GM19397 (cell line): ENCODE results near the gene BARD1.
"Not testable (repeated sequence)": the region's sequence is repeated elsewhere in the genome, so short reads cannot be mapped to it uniquely, and the experiment has no call there.

Experiments used
- ATAC-seq: cut with Tn5 transposase; IDR thresholded peaks from one replicate; pipeline ENCODE4 v1.9.1; 2021; ENCODE audit warnings: mild to moderate bottlenecking, moderate library complexity; ENCODE audit not compliant: unreplicated experiment

BARD1 gene

DNA sequence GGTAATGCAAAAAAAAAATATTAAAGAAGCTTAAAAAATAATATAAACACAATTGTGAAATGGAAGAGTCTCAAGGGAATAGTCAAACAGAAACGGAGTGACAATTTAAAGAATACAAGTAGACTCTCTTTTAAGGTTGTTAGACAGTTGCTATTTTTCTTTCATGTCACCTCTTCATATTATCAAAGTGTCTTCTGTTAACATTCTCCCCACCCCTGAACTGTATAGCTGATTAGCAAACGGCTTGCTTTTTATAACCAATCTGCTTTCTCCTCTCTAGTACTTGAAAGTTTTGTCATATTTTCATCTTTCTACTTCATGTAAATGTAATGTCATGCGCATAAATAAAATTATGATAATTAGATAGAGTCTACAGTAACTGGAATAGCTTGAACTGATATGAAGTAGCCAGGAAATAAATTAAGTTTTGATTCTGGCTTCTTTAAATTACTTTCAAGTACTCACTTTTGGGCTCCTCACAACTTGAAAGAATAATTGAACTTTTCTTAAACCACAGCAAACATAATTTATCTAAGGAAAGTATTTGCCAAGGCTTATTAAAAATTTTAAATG is 37.0 kb downstream of the BARD1 start:
- no peak for ATAC-seq

DNA sequence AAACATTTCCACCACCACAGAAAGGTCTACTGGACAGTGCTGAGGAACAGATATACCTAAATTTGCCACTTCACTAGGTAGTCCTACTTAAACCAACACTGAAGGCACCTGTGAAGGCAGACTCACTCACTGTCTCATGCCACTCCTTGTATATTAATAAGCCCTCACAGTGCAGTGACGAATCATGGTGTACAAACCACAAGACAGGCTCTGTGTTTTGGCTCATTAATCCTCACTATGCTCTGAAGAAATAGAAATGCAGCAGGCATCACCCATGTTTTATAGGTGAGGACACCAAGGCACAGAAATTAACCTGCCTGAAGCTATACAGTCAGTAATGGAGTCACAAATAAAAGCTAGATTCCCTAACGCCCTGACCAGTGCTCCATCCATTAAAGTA is 44.3 kb downstream of the BARD1 start:
- ATAC-seq, result no peak

DNA sequence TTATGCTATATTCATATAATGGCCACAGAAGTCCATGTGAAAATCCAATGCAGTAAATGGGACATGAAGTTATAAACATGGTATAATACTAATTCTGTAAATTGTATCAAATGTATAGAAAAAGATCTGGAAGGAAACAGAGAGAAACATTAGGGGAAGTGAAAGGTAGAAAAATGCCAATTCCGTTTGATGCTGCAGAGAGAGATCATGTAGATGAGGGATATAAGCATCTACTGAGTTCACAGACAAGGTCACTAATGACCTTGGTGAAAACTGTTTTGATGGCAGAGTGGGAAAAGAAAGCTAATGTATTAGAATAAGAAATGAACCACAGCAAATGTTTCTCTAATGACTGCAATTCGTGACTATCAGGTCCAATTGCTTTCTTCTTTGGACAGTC is 56.0 kb downstream of the BARD1 start:
- no peak for ATAC-seq

DNA sequence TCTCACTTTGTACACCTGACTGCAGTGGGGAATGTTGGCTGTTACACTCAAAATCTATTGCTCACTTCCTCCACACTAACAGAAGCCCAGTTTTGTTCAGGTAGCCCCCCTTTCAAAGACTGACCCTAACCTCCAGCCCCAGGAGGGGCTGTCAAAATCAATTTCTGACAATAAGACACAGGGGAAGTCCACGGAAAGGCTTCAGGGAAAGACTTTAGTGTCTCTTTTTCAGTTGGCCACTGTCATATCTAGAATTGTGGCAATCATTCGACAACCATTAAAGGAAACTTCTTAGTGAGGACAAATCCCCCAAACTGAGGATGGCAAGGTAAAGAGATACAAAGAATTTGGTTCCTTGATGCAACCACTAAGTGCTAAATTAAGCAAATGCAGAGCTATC is 59.0 kb downstream of the BARD1 start:
- ATAC-seq, result no peak

DNA sequence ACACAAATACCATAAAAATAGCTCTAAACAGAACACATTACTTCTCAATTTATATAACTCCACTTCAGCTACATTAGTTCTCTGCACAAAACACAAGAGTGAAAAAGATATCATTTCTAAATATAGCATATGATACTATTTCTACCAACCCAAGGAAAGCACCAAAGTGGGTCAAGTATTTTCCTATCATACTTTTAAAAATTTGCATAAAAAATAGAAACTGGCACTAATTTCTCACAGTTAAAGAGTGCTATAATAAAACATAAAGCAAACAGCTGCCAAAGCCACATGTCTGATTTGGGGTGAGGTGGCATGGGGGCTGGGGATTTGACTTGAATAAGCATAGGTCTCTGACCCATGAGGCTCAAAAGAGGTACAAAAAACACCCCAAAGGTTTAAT is 61.5 kb downstream of the BARD1 start:
- no peak for ATAC-seq

DNA sequence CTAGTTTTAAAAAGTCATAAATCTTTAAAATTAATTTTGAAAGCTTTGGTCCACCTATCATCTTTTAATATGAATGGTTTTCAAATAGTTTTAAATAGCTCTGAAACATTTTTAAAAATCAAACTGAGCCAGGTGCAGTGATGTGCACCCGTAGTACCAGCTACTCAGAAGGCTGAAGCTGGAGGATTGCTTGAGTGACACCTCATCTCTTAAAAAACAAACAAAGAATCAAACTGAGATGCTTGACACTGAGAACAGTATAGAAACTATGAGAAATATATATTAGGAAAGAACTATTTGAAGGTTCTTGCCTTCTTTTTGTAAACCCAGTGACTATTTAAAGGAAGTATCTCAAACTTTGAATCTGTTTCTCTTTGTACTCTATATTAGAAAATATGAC is 67.4 kb downstream of the BARD1 start:
- no peak for ATAC-seq

DNA sequence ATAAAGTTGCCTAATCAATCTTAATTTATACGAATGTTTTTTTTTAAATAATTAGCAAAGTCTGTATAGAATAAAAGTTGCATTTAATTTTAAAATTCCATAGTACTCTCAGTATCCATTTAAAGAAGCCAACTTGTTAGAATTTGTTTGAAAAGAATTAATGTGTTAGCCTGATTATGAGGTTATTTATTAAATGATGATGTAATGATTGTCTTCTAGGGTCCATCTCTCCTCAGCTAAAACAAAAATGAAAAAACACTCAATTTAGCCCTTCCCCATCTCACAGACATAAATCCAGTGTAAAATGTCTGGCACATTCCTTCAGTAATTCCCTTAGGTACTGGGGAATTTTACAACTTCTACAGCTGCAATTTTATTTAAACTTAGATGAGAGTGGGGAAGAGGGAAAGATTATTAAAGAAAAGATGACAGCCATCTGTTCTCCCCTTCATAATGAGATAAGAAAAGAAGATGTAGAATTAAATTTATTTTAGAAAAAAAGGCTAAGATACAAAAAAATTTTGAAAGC is 68.6 kb downstream of the BARD1 start:
- ATAC-seq, result no peak

DNA sequence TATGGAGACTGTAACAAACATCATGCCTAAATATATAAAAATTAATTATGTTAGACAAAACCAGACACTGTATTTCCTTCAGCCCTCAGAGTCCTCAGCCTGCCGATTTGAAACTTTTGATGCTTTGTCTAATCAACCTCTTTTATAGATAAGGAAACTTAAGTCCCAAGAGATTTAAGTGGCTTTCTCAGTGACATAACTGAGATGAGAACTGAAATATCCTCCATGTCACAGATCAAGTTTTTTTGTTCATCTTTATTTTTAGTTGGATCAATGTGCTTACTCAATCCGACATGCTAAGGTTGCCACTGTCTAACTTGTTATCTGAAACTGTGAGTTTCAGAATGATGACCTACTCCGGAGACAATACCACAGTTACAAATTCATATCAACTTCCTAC is 72.3 kb downstream of the BARD1 start:
- peak; percentile 96 for ATAC-seq

DNA sequence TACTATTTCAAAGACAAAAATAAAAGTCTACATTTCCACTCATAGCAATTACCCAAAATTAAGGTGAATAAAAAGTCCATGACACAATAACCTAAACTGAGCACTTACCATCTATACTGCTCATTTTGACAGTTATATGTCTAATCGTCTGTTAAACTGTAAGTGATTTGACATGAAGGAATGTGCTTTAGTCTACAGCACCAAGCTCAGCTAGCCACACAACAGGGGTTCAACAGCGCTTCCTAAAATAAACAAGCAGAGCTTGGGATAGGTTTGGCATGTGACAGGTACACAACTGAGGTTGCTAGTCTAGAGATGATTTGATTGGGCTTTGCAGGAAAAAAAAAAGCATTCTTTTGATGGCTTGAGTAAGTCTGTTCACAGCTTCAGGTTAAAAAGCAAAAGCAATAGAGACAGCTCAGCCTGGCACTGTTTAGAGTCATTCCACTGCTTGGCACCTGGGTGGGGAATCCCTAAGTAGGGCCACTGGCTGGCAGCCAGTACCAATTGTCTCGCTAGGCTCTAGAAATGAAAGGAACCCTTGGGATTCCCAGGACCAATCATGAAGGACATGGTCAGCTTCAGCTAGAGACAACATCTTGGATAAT is 78.6 kb downstream of the BARD1 start:
- no peak for ATAC-seq

DNA sequence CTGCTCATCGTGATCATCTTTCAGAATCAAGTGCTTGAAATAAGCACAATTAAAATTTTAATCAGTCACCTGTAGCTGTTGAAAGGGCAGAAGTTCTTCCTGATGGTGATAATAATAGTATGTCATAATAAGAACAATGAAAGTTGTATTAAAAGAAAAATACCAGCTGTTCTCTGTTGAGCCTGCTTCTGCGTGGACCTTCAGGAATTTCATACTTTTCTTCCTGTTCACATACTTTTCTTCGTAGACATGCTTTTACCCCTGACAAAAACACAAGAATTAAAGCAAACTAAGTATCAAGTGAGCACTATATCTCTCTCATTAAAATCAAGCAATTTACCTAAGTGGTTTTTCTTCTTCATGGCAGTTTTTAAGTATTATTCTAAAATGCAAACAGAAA is 79.2 kb downstream of the BARD1 start:
- ATAC-seq, result no peak

DNA sequence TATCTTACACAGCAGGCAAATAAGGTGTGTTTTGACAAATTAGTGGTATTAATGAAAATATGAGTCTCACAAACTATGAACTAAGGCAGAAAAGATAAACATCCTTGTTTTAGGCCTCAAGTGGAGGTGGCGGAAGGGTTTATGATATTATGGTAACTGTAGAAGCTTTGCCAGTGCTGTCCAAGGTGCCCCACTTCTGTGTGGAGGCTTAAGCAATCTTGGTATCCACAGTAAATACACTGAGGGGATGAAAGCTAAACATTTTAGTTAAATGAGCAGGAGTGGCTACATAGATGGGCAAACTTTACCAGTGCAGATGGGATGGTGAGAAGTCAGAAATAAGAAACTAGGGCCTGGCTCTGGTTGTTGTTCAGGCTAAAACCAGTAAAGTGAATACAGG is 84.7 kb downstream of the BARD1 start:
- no peak for ATAC-seq

DNA sequence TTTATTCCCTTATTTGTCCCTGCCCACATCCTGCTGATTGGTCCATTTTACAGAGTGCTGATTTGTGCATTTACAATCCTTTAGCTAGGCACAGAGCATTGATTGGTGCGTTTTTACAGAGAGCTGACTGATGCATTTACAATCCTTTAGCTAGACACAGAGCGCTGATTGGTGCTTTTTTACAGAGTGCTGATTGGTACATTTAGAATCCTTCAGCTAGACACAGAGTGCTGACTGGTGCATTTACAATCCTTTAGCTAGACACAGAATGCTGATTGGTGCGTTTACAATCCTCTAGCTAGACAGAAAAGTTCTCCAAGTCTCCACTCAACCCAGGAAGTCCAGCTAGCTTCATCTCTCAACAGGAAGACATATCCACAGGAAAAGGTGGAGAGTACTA is 91.6 kb downstream of the BARD1 start:
- ATAC-seq, result not testable (repeated sequence)

DNA sequence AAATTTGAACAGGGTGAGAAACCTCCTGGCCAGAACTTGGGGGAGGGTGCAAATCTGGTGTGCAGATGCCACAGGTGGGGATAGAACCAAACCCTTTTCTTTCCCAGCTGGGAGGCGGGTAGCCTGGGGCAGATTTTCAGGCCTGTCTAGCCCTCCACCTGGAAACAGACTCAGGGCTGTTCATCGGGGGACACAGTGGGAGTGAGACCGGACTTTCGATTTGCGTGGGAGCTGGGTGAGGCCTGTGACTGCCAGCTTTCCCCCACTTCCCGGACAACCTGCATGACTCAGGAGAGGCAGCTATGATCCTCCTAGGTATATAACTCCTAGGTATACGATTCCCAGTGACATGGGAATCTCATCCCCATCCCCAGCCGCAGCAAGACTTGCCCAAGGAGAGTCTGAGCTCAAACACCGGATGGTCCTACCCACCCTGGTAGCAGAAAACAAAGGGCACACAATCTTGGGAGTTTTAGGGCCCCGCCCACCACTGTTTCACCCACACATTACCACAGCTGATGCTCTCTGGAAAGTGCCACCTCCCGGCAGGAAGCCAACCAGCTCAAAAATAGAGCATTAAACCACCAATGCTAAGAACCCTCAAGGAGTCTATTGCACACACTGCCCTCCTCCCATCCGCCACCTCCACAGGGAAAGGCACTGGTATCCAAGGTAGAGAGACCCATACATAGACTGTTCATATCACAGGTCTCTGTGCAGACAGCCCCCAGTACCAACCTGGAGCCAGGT is 92.5 kb downstream of the BARD1 start:
- no peak for ATAC-seq

DNA sequence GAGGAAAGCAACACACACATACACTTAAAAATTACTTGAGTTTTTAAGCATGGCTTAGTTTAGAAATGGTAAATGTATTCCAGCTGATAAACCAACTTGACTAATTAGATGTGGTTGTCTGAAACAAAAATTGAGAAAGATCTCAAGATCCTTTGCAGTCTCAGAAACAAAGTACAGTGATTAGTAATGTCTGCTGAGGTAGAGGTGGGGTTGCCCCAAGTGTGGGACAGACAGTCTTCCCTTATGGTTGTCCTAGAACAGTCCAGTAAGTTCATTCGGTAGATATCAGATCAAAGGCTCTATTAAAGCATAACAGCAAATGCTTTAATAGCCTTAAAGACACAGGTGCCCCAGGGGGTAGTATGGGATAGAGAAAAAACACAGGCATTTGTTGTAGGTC is 94.5 kb downstream of the BARD1 start:
- ATAC-seq, result no peak

DNA sequence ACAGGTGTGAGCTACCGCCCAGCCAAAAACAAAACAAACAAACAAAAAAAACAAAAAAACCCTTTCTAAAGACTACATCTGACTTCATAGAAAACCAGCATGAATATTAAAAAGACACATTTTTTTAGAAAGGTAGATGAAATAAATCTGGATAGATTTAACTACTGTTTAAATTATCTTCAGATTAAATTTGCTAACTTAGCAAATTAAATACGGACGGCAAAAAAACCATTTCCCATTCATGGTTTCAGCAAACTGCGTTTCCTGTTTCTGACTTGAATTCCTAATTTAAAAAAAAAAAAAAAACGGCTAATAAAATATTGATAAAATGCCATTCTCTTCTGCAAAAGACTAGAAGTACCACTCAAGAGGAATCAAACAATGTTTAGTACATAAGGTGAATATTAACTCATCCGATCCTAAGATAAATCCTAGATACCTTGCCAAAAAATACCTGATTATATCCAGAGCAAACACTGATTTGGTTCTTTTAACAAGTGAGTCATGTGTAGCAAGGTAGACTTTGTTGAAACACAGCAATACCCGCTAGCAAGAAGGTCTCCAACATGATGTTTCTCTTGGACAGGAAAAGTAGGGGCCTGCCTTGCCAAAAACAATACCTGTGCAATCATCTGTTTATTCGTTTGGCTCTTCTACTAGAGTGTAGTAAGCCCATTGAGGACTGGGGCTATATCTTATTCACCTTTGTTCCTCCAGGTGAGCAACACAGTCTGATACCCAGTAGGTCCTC is 96.2 kb downstream of the BARD1 start:
- no peak for ATAC-seq

DNA sequence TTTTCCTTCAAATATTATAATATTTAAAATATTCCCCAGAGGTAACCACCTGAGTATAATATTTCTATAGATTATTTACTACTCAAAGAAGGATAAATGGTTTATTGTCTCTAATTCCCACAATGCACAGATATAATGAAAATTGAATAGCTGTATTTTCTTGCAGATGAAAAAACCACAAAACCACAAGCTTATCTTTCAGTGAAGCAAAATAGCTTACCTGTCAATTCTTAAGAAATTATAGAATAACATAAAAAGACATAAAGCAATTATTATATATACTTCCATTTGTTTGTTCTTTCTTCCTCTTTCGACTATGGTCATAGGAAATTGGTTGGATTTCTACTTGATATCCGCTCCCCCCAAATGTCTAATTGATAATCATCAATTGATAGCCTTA is 98.8 kb downstream of the BARD1 start:
- no peak for ATAC-seq

DNA sequence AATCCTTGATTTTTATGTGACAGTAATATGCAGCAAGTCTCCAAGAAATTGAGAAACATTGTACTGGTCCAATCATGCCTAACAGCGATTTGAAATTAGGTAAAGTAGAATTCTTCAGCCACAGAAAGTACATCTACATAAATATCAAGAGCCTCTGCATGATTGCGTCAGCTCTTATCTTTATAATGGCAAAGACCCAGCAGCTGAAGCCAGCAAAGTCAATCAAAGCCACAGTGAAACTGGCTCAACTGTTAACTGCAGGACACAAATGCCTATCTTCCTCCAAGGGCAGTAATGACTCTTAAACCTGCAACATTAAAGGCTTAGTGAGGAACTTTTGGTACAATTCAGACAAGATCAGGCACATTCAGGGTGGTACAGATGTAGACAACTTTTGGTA is 102.5 kb downstream of the BARD1 start:
- ATAC-seq, result no peak

DNA sequence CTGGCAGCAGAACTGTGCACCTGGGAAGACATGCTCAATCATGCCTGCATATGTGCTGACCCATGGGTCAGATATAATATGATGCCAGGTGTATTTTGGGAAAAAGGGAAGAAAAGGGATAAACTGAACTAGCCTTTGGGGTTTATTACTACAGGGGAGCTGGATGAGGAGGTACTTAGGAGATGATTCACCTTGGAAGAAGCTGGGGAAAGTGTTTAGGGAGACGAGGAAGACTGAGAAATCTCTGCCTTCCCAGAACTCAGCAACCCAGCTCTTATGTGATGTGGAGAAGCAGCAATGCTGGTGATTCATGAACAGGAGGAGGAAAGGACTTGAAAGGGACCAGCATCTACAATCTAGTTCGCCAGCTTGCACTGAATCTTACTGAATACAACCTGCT is 110.2 kb downstream of the BARD1 start:
- no peak for ATAC-seq

DNA sequence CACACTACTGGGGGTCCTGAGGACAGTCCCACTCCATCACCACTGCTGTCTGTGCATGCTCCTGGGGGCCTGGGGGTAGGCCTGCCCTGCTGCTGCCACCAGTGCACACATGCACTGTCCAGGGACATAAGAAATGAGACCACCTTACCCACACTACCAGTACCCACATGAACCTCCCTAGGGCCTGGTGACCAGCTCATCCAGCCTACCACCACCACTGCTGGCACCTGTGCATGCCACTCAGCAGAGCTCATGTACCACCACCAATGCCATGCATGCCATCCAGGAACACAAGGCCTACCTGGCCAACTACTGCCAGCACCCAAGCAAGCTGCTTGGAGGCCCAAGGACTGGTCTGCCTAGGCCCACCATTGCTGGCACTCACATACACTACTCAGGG is 112.8 kb downstream of the BARD1 start:
- no peak for ATAC-seq

DNA sequence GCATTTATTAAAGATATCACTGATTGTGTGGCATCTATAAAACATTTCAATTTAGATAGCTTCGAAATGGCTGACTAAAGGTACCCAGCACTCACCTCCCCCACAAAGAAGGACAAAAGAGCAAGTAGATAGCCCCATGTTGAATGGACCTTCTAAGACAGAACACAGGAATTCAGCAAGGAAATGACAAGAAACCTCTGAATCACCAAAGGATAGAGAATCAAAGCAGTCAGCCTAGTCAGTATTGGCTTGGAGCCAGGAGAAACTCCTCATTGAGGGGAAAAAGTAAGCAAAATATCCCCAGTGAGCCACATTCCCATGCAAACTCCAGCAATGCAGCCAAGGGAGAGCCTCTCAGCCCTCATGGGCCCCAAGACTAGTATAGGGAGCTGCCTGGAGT is 113.7 kb downstream of the BARD1 start:
- no peak for ATAC-seq

DNA sequence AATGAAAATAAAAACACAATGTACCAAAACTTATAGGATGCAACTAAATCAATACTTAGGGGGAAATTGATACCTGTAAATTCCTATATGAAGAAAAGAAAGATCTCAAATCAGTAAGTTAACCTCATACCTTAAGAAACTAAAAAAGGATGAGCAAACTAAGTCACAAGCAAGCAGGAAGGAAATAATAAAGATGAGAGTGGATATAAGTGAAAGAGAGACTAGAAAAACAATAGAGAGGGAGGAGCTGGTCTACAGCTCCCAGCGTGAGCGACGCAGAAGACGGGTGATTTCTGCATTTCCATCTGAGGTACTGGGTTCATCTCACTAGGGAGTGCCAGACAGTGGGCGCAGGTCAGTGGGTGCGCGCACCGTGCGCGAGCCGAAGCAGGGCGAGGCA is 125.9 kb downstream of the BARD1 start:
- peak; percentile 61 for ATAC-seq

DNA sequence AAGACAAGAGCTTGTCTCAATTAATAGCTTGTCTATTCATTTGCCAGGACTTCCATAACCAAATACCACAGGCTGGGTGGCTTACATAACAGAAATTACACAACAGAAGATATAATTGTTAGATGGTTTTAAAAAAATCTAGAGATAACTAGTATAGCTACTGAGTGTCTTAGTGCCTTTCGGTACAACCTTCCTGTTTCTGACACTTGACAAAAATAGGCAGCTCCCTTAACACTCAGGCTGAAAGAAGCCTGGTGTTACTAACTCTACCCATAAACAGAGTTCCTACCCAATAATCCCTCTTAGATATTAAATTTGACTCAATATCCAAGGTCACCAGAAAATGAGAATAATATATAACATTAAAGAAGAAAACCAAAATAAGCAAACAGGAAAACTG is 129.7 kb downstream of the BARD1 start:
- no peak for ATAC-seq
